ENCODE data around the gene ZNF451. TPM values are rescaled to one million over a fixed set of nuclear protein-coding genes. Genes with fewer than 3 reads are reported as not detected.
"Not testable (repeated sequence)": the region's sequence is repeated elsewhere in the genome, so short reads cannot be mapped to it uniquely, and the experiment has no call there.

The ZNF451 gene
- total RNA-seq, 1 experiment from 2014 or later: 72.2 TPM

- TF ChIP-seq CTCF (conservative IDR thresholded peaks at IDR 0.05; ENCODE audit: low read depth, low read length): no peak
- no peak for TF ChIP-seq EZH2 (IDR thresholded peaks at IDR 0.05; ENCODE audit: borderline replicate concordance, low read depth, low read length, poor library complexity, severe bottlenecking)
- ChIA-PET POLR2A (ENCODE audit: low non-redundant PET) (no interaction called here), CTCF (no interaction called here)
- H3K27ac ChIP-seq (ENCODE audit: low read depth, low read length, poor library complexity, severe bottlenecking): no peak overlapping the region
- DNase-seq (ENCODE audit: low spot score): no peak
- H3K9me3 ChIP-seq (ENCODE audit: low read depth, low read length, poor library complexity, severe bottlenecking): no peaks in the 10 kb centered on the region
- peaks cover 10% of the 10 kb centered on the region for H3K36me3 ChIP-seq (ENCODE audit: insufficient read depth, low read length, poor library complexity, severe bottlenecking)
- intact Hi-C loops (cut with micrococcal nuclease; ENCODE audit: unreplicated experiment): loop anchor here (2.0 kb wide), 1 partner anchor 133 kb away; the partner anchor contains the start of gene BEND6
- H3K4me1 ChIP-seq (ENCODE audit: insufficient read depth, low read length, poor library complexity, severe bottlenecking): peaks cover 21% of the 10 kb centered on the region
- no peak overlapping the region for H3K4me3 ChIP-seq (ENCODE audit: low read depth, low read length, poor library complexity, severe bottlenecking)
- H3K27me3 ChIP-seq (replicated peaks; ENCODE audit: insufficient read depth, low read depth, low read length, poor library complexity): no peaks in the 10 kb centered on the region
- BruUV-seq (replicated peaks): no TSS peak
Measured at GRCh38 chr6:57087916-57088315, 2.1 kb upstream of the ZNF451 start.

- intact Hi-C loops (cut with micrococcal nuclease; ENCODE audit: unreplicated experiment): loop anchor here (2.0 kb wide), 1 partner anchor 134 kb away; the partner anchor contains the start of gene BEND6
Measured at GRCh38 chr6:57089265-57089664, 723 bp upstream of the ZNF451 start.

DNA sequence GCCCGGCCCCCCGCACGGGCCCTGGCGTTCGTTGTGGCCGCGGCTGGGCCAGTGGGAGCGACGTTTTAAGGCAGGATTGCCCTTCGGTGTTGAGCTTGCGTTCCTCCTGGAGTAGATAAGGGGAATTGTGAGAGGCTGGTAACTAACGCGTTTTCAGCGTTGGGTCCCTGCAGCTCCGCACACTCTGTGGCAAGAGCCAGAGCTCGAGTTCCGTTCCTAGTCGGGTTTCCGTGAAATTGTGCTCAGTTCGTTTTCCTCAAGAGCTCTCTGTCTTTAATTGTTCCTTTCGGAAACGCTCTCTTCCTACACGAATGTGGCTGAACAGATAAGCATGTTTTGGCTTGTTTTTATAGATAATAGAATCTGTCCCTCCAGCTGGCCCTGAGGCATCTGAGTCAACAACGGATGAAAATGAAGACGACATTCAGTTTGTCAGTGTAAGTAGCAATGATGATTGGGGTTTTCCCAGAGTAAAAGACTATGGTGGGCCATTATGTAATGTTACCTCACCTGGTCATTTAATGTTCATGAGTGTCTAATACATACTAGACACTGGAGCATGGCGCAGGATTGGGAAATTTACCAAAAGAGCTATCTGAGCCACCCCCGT lies 575 bp downstream of the ZNF451 start:
- peaks cover 10% of the 10 kb centered on the region for H3K36me3 ChIP-seq (ENCODE audit: insufficient read depth, low read length, poor library complexity, severe bottlenecking)
- DNase-seq (ENCODE audit: low spot score); intact Hi-C loops (cut with micrococcal nuclease; ENCODE audit: unreplicated experiment); H3K27me3 ChIP-seq (replicated peaks; ENCODE audit: insufficient read depth, low read depth, low read length, poor library complexity); POLR2A ChIA-PET (ENCODE audit: low non-redundant PET); CTCF ChIA-PET; H3K9me3 ChIP-seq (ENCODE audit: low read depth, low read length, poor library complexity, severe bottlenecking): not testable (repeated sequence)
- peak overlapping the region; percentile 53 for H3K4me3 ChIP-seq (ENCODE audit: low read depth, low read length, poor library complexity, severe bottlenecking)
- peaks cover 21% of the 10 kb centered on the region for H3K4me1 ChIP-seq (ENCODE audit: insufficient read depth, low read length, poor library complexity, severe bottlenecking)
- BruUV-seq (replicated peaks): TSS peak; percentile 65
- H3K27ac ChIP-seq (ENCODE audit: low read depth, low read length, poor library complexity, severe bottlenecking): peak overlapping the region; percentile 78

More at GRCh38 chr6:57089265-57089664, 723 bp upstream of the ZNF451 start:
- H3K27ac ChIP-seq (ENCODE audit: low read depth, low read length, poor library complexity, severe bottlenecking): no peak overlapping the region
- POLR2A ChIA-PET (ENCODE audit: low non-redundant PET): no interaction called here
- DNase-seq (ENCODE audit: low spot score): no peak
- H3K36me3 ChIP-seq (ENCODE audit: insufficient read depth, low read length, poor library complexity, severe bottlenecking): peaks cover 10% of the 10 kb centered on the region
- H3K27me3 ChIP-seq (replicated peaks; ENCODE audit: insufficient read depth, low read depth, low read length, poor library complexity): no peaks in the 10 kb centered on the region
- CTCF ChIA-PET: no interaction called here
- peak overlapping the region; percentile 53 for H3K4me3 ChIP-seq (ENCODE audit: low read depth, low read length, poor library complexity, severe bottlenecking)
- H3K9me3 ChIP-seq (ENCODE audit: low read depth, low read length, poor library complexity, severe bottlenecking): no peaks in the 10 kb centered on the region
- peaks cover 21% of the 10 kb centered on the region for H3K4me1 ChIP-seq (ENCODE audit: insufficient read depth, low read length, poor library complexity, severe bottlenecking)
- TF ChIP-seq EZH2 (IDR thresholded peaks at IDR 0.05; ENCODE audit: borderline replicate concordance, low read depth, low read length, poor library complexity, severe bottlenecking) (no peak), CTCF (conservative IDR thresholded peaks at IDR 0.05; ENCODE audit: low read depth, low read length) (no peak)
- no TSS peak for BruUV-seq (replicated peaks)

DNA sequence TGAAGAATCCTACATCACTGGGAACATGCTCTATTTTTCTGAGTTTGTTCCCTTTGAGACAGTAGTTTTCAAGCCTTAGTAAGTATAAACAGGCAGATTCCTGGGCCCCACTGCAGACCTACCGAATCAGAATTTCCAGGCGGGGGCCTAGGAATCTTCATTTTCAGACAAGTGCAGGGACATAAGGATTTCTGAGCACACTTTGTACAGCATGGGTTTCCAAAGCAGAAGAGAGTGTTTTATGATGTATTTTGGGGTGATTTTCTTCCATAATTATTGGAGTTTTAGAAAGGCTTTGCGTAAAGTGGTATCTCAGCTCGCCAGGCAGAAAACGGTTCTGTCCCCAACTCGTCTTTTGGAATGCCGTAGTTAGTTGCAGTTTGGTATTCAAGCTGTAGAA lies 1.4 kb downstream of the ZNF451 start:
- peak overlapping the region; percentile 19 for H3K4me3 ChIP-seq (ENCODE audit: low read depth, low read length, poor library complexity, severe bottlenecking)
- peaks cover 10% of the 10 kb centered on the region for H3K36me3 ChIP-seq (ENCODE audit: insufficient read depth, low read length, poor library complexity, severe bottlenecking)
- intact Hi-C loops (cut with micrococcal nuclease; ENCODE audit: unreplicated experiment); H3K27ac ChIP-seq (ENCODE audit: low read depth, low read length, poor library complexity, severe bottlenecking); BruUV-seq (replicated peaks); CTCF ChIA-PET; DNase-seq (ENCODE audit: low spot score); H3K27me3 ChIP-seq (replicated peaks; ENCODE audit: insufficient read depth, low read depth, low read length, poor library complexity); POLR2A ChIA-PET (ENCODE audit: low non-redundant PET); H3K9me3 ChIP-seq (ENCODE audit: low read depth, low read length, poor library complexity, severe bottlenecking): not testable (repeated sequence)
- H3K4me1 ChIP-seq (ENCODE audit: insufficient read depth, low read length, poor library complexity, severe bottlenecking): peaks cover 21% of the 10 kb centered on the region

Data from A673 (cell line).